ENCODE measurements around the gene PRSS57. TPM values are rescaled to one million over a fixed set of nuclear protein-coding genes. Genes with fewer than 3 reads are reported as not detected.

PRSS57 gene
- total RNA-seq, 4 donors from 2014 or later, result not detected

- TF ChIP-seq, protein P1, sequence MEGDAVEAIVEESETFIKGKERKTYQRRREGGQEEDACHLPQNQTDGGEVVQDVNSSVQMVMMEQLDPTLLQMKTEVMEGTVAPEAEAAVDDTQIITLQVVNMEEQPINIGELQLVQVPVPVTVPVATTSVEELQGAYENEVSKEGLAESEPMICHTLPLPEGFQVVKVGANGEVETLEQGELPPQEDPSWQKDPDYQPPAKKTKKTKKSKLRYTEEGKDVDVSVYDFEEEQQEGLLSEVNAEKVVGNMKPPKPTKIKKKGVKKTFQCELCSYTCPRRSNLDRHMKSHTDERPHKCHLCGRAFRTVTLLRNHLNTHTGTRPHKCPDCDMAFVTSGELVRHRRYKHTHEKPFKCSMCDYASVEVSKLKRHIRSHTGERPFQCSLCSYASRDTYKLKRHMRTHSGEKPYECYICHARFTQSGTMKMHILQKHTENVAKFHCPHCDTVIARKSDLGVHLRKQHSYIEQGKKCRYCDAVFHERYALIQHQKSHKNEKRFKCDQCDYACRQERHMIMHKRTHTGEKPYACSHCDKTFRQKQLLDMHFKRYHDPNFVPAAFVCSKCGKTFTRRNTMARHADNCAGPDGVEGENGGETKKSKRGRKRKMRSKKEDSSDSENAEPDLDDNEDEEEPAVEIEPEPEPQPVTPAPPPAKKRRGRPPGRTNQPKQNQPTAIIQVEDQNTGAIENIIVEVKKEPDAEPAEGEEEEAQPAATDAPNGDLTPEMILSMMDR (IDR thresholded peaks at IDR 0.05), result no peak
- no peak for TF ChIP-seq POLR2A (IDR thresholded peaks at IDR 0.05)
- intact Hi-C loops (cut with DNase I), result no loop called here
- H3K4me3 ChIP-seq (replicated peaks in 1 of 3), result no peak within 1 kb of the TSS
- H3K27me3 ChIP-seq, result no peaks in the 10 kb centered on the region
- H3K9me3 ChIP-seq, result no peaks in the 10 kb centered on the region
- WGBS, 2 donors, result 14 to 17% methylated on average over 30 to 41 of the region's 109 CpGs
- H3K36me3 ChIP-seq, result no peaks in the 10 kb centered on the region
- peaks cover 11 to 15% of the 10 kb centered on the region in 2 donors for H3K4me1 ChIP-seq
- peak; percentile 86 to 88 for DNase-seq
- H3K27ac ChIP-seq, result no peak within 1 kb of the TSS
Measured at GRCh38 chr19:639253-640160, 55.7 kb downstream of the PRSS57 start, which contains the start of gene FGF22. Gene FGF22 (plus strand): TSS chr19:639879. CDS start chr19:639926, 47 bp downstream.

DNA sequence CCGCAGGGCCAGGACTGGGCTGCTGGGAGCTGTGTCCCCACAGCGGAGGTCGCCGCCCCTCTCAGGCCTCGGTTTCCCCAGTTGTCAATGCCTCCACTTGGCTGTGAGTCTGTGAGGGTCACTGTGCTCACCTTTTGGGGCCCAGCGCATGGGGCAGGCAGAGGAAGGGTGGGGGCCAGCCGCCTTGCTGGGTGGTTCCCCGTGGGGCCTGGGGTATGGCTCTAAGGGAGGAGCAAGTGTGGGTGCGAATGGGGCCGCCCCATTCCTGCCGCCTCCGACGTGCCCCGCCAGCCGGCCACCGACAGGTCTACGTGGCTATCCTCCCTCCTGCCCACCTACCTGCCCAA, 56.4 kb downstream of the PRSS57 start:
- no peak for TF ChIP-seq POLR2A (IDR thresholded peaks at IDR 0.05)
- TF ChIP-seq, protein P1 (IDR thresholded peaks at IDR 0.05), result no peak
- H3K36me3 ChIP-seq, result no peaks in the 10 kb centered on the region
- no peak overlapping the region for H3K4me3 ChIP-seq (replicated peaks in 1 of 3)
- intact Hi-C loops (cut with DNase I), result no loop called here
- H3K27ac ChIP-seq, result no peak overlapping the region
- no peaks in the 10 kb centered on the region for H3K27me3 ChIP-seq
- no peak for DNase-seq
- H3K9me3 ChIP-seq, result no peaks in the 10 kb centered on the region
- H3K4me1 ChIP-seq, result peaks cover 17 to 21% of the 10 kb centered on the region in 2 donors
- 20 to 78% methylated on average over 1 to 13 of the region's 17 CpGs for WGBS, 2 donors

Other genes with a start within 250 kb of the PRSS57 start
- 10 to 100 TPM; 31.5 to 72.8 (median 48.8) TPM for gene SHC2, start 234.4 kb downstream of the PRSS57 start, total RNA-seq
- 1 to 10 TPM in 1 of 4 donors, under 1 TPM in 1, not detected in 2; 0.56 to 3.1 TPM for gene MADCAM1, start 199.0 kb downstream of the PRSS57 start, total RNA-seq
- gene TPGS1, start 188.0 kb downstream of the PRSS57 start, total RNA-seq, result 100 to 1,000 TPM in 2 of 4 donors, 10 to 100 TPM in 2; 50.8 to 147 (median 99.6) TPM
- 10 to 100 TPM; 44.8 to 64.7 (median 48.2) TPM for gene CDC34, start 163.7 kb downstream of the PRSS57 start, total RNA-seq
- gene GZMM, start 151.4 kb downstream of the PRSS57 start, total RNA-seq, result 1 to 10 TPM in 1 of 4 donors, under 1 TPM in 1, not detected in 2; 0.78 to 1.9 TPM
- 100 to 1,000 TPM; 349 to 702 (median 569) TPM for gene BSG, start 122.9 kb downstream of the PRSS57 start, total RNA-seq
- not detected for gene HCN2, start 105.6 kb downstream of the PRSS57 start, total RNA-seq
- 10 to 100 TPM; 23.2 to 39.7 (median 33.1) TPM for gene POLRMT, start 61.9 kb downstream of the PRSS57 start, total RNA-seq
- not detected for gene FGF22, start 55.6 kb downstream of the PRSS57 start, total RNA-seq
- gene RNF126, start 32.2 kb downstream of the PRSS57 start, total RNA-seq, result 10 to 100 TPM; 41.4 to 55.5 (median 53.5) TPM
- 10 to 100 TPM; 16.2 to 73.4 (median 62.9) TPM for gene FSTL3, start 19.1 kb downstream of the PRSS57 start, total RNA-seq
- gene PALM, start 13.5 kb upstream of the PRSS57 start, total RNA-seq, result 10 to 100 TPM; 18.9 to 45.5 (median 27.7) TPM
- gene MISP, start 55.7 kb upstream of the PRSS57 start, total RNA-seq, result under 1 TPM in 2 of 4 donors, not detected in 2; 0.63 to 0.68 TPM
- gene PTBP1, start 102.0 kb upstream of the PRSS57 start, total RNA-seq, result 100 to 1,000 TPM; 161 to 277 (median 199) TPM
- gene PLPPR3, start 126.5 kb upstream of the PRSS57 start, total RNA-seq, result not detected
- gene AZU1, start 132.4 kb upstream of the PRSS57 start, total RNA-seq, result not detected
- gene PRTN3, start 145.5 kb upstream of the PRSS57 start, total RNA-seq, result not detected
- 1 to 10 TPM in 3 of 4 donors, not detected in 1; 1.9 to 2.1 (median 2.1) TPM for gene ELANE, start 156.9 kb upstream of the PRSS57 start, total RNA-seq
- 1,000 to 10,000 TPM in 1 of 4 donors, 100 to 1,000 TPM in 3; 339 to 1,037 (median 506) TPM for gene CFD, start 164.2 kb upstream of the PRSS57 start, total RNA-seq
- gene MED16, start 197.7 kb upstream of the PRSS57 start, total RNA-seq, result 10 to 100 TPM; 33.2 to 66.5 (median 54.3) TPM
- not detected for gene RNU6-9, start 198.0 kb upstream of the PRSS57 start, total RNA-seq
- gene R3HDM4, start 217.8 kb upstream of the PRSS57 start, total RNA-seq, result 10 to 100 TPM; 29.2 to 45.8 (median 34.9) TPM
- gene KISS1R, start 221.9 kb upstream of the PRSS57 start, total RNA-seq, result not detected
- gene ARID3A, start 230.6 kb upstream of the PRSS57 start, total RNA-seq, result 1 to 10 TPM; 2.6 to 7.7 (median 3.9) TPM